Astrocyte of the cerebellum (primary cell): ENCODE results near the gene MEGF6.

Experiments used
- DNase-seq: peaks from one replicate; pipeline ENCODE4 v3.0.0-alpha.2; 2011; ENCODE audit warnings: low read depth
- H3K4me3 ChIP-seq: 2 replicates; pipeline ENCODE4 v1.5.1; 2011; ENCODE audit warnings: mild to moderate bottlenecking, low read depth, low read length, moderate library complexity
- CTCF ChIP-seq: IDR thresholded peaks from 2 replicates; pipeline ENCODE4 v1.5.1; 2012; ENCODE audit warnings: low read length, low read depth, moderate library complexity, mild to moderate bottlenecking; ENCODE audit errors: missing control alignments
- in situ Hi-C: cut with HindIII; loops from 2 replicates; pipeline ENCODE4 v1.10.0; 2017; ENCODE audit warnings: low sequenced_read_pairs

The MEGF6 gene

GRCh38 chr1:3527774-3528173, 83.5 kb downstream of the MEGF6 start:
- in situ Hi-C loops = no loop called here
- TF ChIP-seq CTCF = no peak
- no peak for DNase-seq
- no peak overlapping the region for H3K4me3 ChIP-seq

- in situ Hi-C loops = no loop called here
- DNase-seq = no peak
- no peak overlapping the region for H3K4me3 ChIP-seq
- no peak for TF ChIP-seq CTCF
Measured at GRCh38 chr1:3525551-3526482, 85.5 kb downstream of the MEGF6 start.

DNA sequence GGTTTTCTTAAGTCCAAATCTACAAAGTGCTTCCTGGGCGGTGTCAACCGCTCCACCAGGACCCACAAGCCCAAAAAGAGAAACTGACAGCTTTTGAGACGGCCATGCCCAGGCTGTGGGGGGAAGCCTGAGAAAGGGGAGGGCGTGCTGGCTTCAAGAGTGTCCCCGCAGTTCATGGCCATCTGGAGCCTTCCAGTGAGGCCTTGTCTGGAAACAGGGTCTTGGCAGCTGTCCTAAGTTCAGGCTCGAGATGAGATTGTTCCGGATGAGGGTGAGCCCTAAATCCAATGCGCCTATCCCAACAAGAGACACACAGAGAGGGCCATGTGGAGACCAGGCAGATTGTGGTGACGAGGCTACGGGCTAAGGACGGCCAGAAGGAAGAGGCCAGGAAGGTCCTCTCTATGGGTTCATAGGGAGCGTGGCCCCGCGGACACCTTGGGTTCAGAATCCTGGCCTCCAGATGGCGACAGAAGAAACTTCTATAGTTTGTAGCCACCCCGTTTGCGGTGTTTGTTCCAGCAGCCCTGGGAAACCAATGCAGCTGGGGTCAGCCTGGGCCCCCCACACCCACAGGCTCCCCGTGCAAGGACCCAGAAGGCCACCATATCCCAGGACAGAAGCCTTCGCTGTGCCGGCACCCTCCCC, 86.6 kb downstream of the MEGF6 start:
- TF ChIP-seq CTCF = no peak
- DNase-seq = no peak
- in situ Hi-C loops = no loop called here
- no peak overlapping the region for H3K4me3 ChIP-seq

DNA sequence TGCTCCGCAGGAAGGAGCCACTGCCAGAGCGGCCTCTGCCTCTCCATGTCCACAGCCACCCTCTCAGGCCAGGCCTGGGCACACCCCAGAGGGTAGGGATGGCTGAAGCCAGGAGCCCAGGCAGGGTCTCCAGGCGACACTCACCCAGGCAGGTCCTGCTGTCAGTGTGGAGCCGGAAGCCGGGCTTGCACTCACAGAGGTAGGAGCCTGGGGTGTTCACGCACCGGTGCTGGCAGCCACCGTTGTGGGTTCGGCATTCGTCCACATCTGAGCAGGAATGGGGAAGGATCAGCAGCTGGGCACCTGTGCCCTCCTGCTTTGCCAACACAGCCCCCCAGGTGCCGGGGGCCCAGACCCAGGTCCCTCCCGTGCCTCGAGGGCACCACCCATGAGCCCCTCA, 87.3 kb downstream of the MEGF6 start:
- in situ Hi-C loops = no loop called here
- no peak for TF ChIP-seq CTCF
- no peak overlapping the region for H3K4me3 ChIP-seq
- no peak for DNase-seq

- H3K4me3 ChIP-seq = no peak overlapping the region
- in situ Hi-C loops = no loop called here
- TF ChIP-seq CTCF = no peak
- DNase-seq = no peak
Measured at GRCh38 chr1:3522564-3523265, 88.6 kb downstream of the MEGF6 start.

DNA sequence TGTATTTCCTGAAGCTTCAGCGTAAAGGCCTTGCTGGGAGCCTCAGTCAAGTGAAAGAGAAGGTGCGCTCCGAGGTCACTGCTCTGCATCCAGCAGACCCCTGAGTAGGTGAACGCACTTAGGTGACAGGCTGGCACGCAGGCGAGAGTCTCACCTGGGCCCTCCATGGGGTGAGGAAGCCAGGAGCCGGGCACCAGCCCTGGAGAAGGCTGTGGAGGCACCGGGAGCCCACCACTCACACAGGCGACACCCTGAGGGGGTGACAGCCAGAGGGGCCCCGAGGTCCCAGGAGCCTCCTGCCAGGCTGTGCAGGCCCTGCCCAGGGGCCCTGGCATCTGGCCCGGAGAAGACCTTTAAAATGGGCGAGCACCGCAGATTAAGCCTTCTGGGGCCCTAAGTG, 89.2 kb downstream of the MEGF6 start:
- no peak for TF ChIP-seq CTCF
- H3K4me3 ChIP-seq = no peak overlapping the region
- in situ Hi-C loops = no loop called here
- no peak for DNase-seq
